NCI-H187 (cell line): ENCODE measurements around the gene ANO3.

Source experiments
- DNase-seq, 2 experiments: peaks; one replicate each; lab custom pipeline; 2025; lab: John Stamatoyannopoulos, UW

ANO3 gene

GRCh38 chr11:26493616-26494015, 161.7 kb downstream of the ANO3 start:
- DNase-seq, result no peak

GRCh38 chr11:26507229-26507628, 175.3 kb downstream of the ANO3 start:
- DNase-seq, result no peak

GRCh38 chr11:26510164-26510563, 178.2 kb downstream of the ANO3 start:
- DNase-seq, result no peak

GRCh38 chr11:26510756-26511155, 178.8 kb downstream of the ANO3 start:
- no peak for DNase-seq

DNA sequence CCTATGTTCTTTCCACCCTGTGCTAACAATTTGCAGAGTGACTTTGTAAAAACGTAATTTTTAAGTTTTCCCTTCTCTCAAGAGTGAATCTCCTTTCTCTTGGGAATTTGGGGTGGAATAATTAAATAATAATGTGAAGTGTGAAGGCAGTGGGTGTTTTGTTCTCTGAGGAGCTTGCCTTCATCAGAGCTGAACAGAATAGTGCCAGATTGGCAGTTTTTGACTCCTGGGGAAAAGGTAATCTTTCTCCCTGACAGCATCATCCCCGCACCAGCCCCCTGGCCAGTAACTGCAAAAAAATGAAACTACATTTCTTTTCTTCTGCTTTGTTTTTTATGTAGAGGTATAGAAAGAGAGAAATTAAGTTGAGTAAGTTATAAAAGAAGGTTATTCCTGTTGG, 180.3 kb downstream of the ANO3 start:
- DNase-seq, result no peak

- no peak for DNase-seq
Measured at GRCh38 chr11:26519469-26519868, 187.5 kb downstream of the ANO3 start.

DNA sequence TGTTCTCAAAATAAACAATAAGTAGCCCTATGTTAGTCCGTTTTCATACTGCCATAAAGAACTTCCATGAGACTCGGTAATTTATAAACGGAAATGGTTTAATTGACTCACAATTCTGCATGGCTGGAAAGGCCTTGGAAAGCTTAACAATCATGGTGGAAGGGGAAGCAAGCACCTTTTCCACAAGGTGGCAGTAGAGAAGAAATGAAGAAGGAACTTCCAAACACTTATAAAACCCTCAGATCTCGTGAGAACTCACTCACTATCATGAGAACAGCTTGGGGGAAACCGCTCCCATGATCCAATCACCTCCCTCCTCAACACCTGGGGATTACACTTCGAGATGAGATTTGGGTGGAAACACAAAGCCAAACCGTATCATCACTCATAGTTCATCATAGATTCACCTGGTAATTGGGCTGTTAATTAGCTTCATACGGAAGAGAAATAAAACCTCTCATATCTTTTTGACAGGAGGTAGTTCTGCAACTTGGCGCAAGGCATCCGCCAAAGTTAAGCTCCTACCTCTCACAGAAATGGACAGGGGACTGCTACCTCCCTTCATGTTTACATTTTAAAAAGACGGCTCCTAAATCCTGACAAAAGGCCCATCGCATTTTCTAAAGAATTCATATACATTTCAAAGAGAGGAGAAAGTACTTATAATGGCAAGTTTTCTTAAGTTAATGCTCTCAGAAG, 191.1 kb downstream of the ANO3 start:
- no peak for DNase-seq

DNA sequence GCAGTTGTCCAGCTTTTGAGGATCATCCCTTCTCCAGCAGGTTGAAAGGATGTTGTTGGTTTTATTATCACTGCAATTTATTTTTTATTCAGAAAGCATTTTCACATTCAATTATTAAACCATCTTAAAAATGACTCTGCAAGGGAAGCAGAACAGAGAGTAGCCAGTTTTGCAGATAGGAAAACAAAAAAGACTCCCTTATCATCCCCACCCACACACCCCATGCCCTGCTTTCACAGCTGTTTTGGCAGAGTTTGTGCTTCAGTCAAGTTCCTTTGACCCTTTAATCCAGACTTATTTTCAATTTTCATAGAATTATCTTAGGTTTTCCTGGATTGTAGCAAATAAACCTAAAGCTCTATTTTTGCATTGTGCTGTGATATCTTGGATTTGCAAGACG, 195.8 kb downstream of the ANO3 start:
- DNase-seq, result no peak

DNA sequence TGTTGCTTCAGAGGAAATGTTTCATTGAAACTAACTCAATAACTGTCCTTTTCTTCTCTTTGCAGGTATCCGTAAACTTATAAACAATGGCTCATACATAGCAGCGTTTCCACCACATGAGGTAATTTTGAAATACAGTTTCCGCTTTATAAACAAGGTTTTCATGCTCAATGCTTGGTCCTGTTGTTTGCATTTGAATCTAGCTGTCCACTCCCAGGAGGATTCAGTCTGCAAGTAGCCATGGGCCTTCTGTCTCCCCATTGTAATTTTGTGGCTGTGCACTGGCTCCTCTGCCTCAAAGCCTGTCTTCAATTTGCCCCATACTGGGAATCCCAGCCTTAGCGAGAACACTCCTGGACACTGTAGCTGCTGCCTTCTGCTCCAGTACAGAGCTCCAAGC, 205.4 kb downstream of the ANO3 start:
- no peak for DNase-seq

DNA sequence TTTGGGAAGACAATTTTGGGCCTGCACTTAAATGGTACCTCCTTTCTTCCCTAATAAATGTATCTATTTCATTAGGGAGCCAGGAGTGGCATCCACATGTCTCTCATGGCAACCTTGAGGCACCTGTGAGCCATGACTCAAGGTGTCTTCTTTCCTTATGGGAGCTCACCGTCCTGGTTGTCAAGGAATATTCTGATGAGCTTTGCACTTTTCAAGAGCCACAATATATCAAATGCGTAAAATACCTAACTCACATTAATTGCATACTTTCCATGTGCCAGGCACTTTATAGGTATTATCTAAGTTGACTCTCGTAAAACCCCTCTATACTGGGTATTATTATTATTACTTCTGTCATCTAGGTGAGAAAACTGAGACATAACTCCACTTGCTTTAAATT, 207.6 kb downstream of the ANO3 start:
- DNase-seq, result no peak

GRCh38 chr11:26541870-26542269, 209.9 kb downstream of the ANO3 start:
- DNase-seq, result no peak

GRCh38 chr11:26549176-26549575, 217.2 kb downstream of the ANO3 start:
- DNase-seq, result no peak

GRCh38 chr11:26550022-26550421, 218.1 kb downstream of the ANO3 start:
- DNase-seq, result no peak

DNA sequence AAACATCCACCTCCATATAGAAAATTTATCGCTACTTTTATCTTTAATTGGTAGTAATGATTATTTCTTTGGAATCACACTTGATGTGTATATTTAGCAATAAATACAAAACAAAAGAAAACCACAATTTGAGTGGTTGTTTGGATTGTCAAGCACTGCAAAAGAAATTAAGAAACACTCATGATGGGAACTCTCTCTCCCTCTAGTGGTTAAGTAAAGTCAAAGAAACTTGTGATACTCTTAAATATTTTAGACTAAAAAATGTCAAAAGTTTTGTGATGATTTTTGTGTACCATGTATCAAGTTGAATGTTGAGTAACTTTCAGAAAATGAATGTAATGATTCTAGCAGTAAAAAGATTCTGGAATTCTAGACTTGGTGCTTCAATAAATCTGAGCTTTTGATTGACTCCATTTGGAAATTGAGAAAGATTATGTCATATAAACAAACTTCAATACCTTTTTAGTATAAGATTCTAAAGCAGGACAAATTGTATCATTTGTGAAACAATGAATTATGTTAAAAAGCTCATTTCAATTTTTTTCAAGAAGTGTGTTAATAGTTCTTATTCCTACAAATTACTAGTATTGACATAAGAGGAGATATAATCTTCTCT, 219.4 kb downstream of the ANO3 start:
- DNase-seq, result no peak

DNA sequence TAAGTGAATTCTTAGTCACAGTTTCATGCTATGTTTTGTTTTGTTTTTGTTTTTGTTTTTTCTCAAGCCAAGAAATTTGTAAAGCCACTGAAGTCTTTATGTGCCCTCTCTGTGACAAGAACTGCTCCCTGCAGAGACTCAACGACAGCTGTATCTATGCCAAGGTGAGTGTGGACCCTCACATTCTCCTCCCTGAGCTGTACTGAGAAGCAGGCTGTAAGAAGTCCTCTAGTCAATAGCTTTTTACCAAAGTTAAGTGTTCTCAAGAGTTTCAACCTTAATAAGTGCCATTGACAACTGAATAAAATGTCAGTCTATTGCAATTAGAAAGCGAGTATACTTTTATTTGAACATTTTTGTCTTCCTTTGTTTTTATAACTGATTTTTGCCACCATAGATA, 221.3 kb downstream of the ANO3 start:
- no peak for DNase-seq

DNA sequence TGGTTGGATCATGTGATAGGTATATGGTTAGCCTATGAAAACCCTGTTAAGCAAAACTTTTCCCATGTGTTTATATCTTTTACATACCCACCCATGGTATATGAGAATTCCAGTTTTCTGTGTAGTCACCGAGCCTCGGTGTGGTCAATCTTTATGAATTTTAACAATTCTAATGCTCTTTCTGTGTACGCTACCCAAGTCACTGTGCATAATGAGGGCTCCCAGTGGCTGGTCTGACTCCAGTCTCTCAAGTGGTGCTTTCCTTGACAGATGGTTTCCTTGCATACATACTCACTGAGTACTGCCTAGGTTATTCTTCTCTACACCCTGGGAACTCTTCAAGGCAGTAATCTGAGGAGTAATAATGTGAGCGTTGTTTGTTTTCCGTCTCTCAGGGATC, 222.5 kb downstream of the ANO3 start:
- DNase-seq, result no peak

DNA sequence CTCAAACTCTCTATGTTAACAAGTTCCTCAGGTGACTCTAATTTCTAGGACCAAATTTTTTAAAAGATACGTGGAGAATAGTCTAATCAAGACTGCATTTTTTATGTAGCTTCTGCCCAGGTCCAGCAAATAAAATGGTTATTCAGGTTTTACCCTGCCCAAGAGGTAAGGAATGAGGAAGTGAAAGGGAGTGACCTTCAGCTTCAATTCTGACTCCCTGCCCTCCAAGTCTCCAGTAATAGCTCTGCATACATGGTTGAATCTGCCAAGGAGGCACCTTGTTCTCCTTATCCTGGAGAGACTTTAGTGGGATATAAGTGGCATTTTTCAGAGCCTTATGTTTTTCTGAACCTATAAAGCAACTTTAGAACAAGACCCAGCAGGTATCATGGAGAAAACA, 224.7 kb downstream of the ANO3 start:
- no peak for DNase-seq

DNA sequence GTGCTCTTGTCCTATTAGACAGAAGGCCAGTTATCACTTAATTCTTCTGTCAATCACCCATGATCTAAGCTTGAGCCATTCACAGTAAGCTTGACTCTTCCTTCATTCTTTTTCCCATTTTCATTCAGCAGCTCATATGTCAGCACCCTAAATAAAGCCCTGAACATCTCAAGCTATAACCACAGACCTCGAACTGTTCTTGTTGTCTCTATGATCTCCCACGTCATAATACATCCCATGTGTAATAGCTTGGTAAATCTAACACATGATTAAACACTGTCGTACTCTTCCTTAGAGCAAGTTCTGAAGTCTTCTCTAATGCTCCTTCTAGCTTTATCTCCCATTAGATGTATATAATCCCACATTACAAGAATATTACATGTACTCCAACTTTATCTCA, 225.7 kb downstream of the ANO3 start:
- no peak for DNase-seq

GRCh38 chr11:26558190-26558589, 226.3 kb downstream of the ANO3 start:
- DNase-seq, result no peak

GRCh38 chr11:26569646-26570045, 237.7 kb downstream of the ANO3 start:
- DNase-seq, result no peak

DNA sequence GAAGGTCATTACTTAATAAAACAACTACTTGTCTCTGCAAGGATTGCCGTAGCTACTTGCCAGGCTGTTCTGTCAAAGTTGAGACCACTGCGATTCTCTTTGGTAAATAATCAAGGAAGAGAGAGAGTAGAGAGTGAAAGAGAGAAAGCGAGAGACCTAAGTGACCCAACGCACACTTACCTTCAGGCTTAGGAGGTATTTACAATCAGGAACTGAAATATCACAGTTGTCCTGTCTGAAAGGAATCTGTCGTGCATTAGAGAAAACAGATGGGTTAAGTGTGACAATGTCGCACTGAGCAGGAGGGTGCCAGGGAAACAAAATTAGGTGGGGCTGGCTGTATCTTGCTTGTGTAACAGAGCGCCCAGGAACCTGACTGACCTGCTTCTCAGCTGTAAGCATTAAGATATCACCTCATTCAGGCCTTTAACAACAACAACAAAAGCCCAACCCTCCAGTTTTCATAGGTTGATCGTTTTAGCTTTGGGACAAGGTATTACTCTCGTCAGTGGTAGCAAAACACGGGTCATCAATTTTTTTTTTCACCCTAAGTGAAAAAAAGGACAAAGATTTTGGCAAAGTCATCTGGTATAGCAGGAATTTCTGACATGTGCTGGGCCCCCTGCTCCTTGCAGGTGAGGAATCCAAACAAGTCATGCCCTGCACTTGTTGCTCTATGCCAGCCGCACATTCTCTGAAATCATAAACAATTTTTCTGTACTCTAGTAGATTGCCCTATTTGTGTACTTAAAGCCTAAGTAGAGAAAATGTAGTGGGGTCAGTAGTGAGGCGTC, 240.1 kb downstream of the ANO3 start, which contains the start of gene MUC15:
MUC15 (minus strand) TSS at position 403 of the 794 bp plus-strand sequence. CDS start 5,169 bp downstream, outside the sequence.
- no peak for DNase-seq

- no peak for DNase-seq
Measured at GRCh38 chr11:26572770-26573402, 241.0 kb downstream of the ANO3 start.

DNA sequence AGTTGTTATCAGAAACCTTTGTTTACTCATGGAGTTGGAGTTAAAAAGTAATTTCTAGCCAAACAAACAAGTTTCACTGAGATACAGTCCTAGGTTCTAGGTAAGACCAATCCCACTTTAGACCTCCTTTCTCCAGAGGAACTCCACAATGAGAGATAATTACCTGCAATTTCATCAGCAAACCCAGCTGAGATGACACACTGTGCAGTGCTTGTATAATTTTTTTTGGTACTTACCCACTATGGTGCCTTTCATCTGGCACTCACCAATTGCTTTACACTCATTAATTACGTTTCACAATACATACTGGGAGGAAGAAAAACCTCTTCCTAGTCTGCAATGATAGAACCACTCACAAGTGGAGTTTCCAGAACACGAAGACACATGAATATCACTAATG, 242.0 kb downstream of the ANO3 start:
- no peak for DNase-seq
